NCI-H2081 treated with DMSO at 0.1 percent for 48 hours (cell line): ENCODE measurements around the gene XXYLT1.
"Not testable (repeated sequence)": the region's sequence is repeated elsewhere in the genome, so short reads cannot be mapped to it uniquely, and the experiment has no call there.

ENCODE experiments used
- DNase-seq: peaks from one replicate; lab custom pipeline; 2025; lab: John Stamatoyannopoulos, UW

XXYLT1 gene

GRCh38 chr3:195270817-195271409 lies at the start of gene XXYLT1:
XXYLT1 (minus strand) TSS chr3:195271159; CDS start chr3:195271058, 101 bp downstream.
- peak; percentile 71 for DNase-seq

- DNase-seq = no peak
Observed at GRCh38 chr3:195319060-195319459, 48.1 kb upstream of the XXYLT1 start.

- DNase-seq = no peak
Observed at GRCh38 chr3:195312714-195313113, 41.8 kb upstream of the XXYLT1 start.

- DNase-seq = no peak
Observed at GRCh38 chr3:195307711-195308110, 36.8 kb upstream of the XXYLT1 start.

GRCh38 chr3:195306369-195306768 lies 35.4 kb upstream of the XXYLT1 start:
- DNase-seq = no peak

- no peak for DNase-seq
Observed at GRCh38 chr3:195302431-195302830, 31.5 kb upstream of the XXYLT1 start.

GRCh38 chr3:195297446-195297845 lies 26.5 kb upstream of the XXYLT1 start:
- no peak for DNase-seq

- DNase-seq = no peak
Observed at GRCh38 chr3:195296662-195297061, 25.7 kb upstream of the XXYLT1 start.

- no peak for DNase-seq
Observed at GRCh38 chr3:195291121-195291520, 20.2 kb upstream of the XXYLT1 start.

GRCh38 chr3:195290643-195291042 lies 19.7 kb upstream of the XXYLT1 start:
- DNase-seq = not testable (repeated sequence)

- no peak for DNase-seq
Observed at GRCh38 chr3:195286115-195286872, 15.3 kb upstream of the XXYLT1 start.

- no peak for DNase-seq
Observed at GRCh38 chr3:195285372-195285771, 14.4 kb upstream of the XXYLT1 start.

GRCh38 chr3:195284842-195285241 lies 13.9 kb upstream of the XXYLT1 start:
- DNase-seq = no peak

- no peak for DNase-seq
Observed at GRCh38 chr3:195282961-195283360, 12.0 kb upstream of the XXYLT1 start.

GRCh38 chr3:195274259-195274966 lies 3.5 kb upstream of the XXYLT1 start:
- no peak for DNase-seq

- DNase-seq = peak; percentile 71
Observed at GRCh38 chr3:195271410-195272243, 668 bp upstream of the XXYLT1 start.

GRCh38 chr3:195270079-195270816 lies 711 bp downstream of the XXYLT1 start:
- no peak for DNase-seq

GRCh38 chr3:195269375-195270078 lies 1.4 kb downstream of the XXYLT1 start:
- DNase-seq = no peak

GRCh38 chr3:195268576-195269309 lies 2.2 kb downstream of the XXYLT1 start:
- DNase-seq = no peak

GRCh38 chr3:195267096-195267495 lies 3.9 kb downstream of the XXYLT1 start:
- no peak for DNase-seq
